ENCODE data around the gene DHPS.
A peak's percentile ranks its signal among the peaks of the same experiment; 100 is the strongest.
"Not testable (repeated sequence)": the region's sequence is repeated elsewhere in the genome, so short reads cannot be mapped to it uniquely, and the experiment has no call there.

The DHPS gene

DNA sequence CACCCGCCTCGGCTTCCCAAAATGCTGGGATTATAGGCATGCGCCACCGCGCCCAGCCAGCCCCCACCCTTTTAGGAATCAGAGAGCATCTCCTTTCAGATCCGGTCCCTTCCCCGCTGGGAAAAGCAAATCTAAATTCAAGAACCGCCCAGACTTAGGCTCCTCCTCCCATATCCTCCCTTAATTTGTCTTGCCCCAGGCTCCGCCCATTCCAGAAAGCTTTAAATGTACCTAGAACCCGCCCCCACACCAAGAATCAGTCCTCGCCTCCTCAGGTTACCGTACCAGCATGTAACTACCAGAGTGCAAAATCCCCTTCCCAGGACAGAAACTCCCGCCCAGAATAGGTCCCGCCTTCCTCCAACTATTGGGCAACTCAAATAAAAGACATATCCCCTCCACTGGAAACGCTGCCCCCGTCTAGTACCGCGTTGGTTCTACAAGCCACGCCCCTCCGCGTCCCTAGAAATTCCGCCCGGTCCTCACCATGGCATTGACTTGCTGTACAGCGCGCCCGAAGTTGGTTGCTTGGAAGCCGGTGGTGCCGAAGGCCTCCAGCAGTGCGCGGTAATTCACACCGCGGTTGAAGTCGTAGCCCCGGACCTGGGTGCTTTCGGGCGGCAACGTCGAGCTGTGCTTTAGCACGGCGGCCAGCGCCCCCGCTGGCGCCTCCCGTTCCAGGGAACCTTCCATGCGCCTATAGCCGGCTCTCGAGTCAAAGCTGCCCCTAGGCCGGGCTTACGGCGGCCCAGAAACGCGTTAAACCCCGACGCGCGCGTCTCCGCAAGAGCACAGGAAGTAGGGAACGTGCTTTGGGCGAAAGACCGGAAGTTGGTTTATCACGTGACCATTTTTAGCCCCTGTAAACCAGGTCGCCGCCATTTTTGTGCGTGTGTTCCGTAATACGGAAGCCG, at the start of gene DHPS:
Gene DHPS, minus strand, starts transcription at position 807 of the 914 bp plus-strand sequence. Its CDS starts 114 bp downstream, at position 693.
- H3K4me3 ChIP-seq (ENCODE audit: control insufficient read depth, low read depth, low read length): peak within 1 kb of the TSS; percentile 60
- no peak for TF ChIP-seq CTCF (IDR thresholded peaks at IDR 0.05; ENCODE audit: control insufficient read depth, insufficient read depth, low read depth, low read length, missing control alignments)
- peak; percentile 91 for DNase-seq (ENCODE audit: low read depth)

GRCh38 chr19:12731337-12731736, 49.7 kb upstream of the DHPS start:
- H3K4me3 ChIP-seq (ENCODE audit: control insufficient read depth, low read depth, low read length): no peak overlapping the region
- DNase-seq (ENCODE audit: low read depth): no peak
- no peak for TF ChIP-seq CTCF (IDR thresholded peaks at IDR 0.05; ENCODE audit: control insufficient read depth, insufficient read depth, low read depth, low read length, missing control alignments)

DNA sequence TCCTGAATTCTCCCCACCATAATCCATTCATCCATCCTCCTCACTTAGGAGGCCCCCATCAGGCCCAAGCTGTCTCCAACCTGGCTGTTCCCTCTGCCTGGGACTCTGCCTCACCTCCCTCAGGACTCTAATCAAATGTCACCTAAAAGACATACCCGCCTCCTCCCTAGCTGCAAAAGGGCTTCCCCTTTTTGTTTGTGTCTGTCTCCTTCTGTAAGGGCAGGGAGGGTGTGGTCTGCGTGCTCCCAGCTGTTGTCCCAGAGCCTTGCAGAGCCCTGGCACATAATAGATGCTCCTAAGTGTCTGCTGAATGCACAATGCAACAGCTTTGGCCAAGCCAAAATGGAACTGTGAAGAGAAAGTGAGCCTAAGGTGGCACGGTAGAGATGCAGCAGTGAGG, 48.4 kb upstream of the DHPS start:
- DNase-seq (ENCODE audit: low read depth): no peak
- no peak overlapping the region for H3K4me3 ChIP-seq (ENCODE audit: control insufficient read depth, low read depth, low read length)
- TF ChIP-seq CTCF (IDR thresholded peaks at IDR 0.05; ENCODE audit: control insufficient read depth, insufficient read depth, low read depth, low read length, missing control alignments): no peak

DNA sequence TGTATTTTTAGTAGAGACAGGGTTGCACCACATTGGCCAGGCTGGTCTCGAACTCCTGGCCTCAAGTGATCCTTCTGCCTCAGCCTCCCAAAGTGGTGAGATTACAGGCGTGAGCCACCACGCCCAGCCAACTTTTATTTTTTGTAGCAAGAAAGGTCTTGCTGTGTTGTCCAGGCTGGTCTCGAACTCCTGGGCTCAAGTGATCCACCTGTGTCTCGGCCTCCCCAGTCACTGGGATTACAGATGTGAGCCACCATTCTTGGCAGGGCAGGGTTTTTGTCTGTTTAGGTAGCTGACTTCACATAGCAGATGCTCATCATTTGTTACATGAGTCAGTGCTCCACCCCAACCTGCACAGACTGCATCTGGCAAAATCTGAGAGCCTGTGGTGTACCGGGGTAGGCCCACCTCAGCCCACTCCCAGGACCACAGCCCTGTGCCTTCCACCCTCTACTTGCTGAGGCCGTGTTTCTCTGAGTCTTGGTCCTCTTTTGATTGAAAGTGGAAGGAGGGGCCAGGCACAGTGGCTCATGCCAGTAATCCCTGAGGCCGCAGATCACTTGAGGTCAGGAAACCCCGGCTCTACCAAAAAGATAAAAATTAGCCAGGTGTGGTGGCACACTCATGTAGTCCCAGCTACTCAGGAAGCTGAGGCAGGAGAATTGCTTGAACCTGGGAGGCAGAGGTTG, 46.2 kb upstream of the DHPS start:
- TF ChIP-seq CTCF (IDR thresholded peaks at IDR 0.05; ENCODE audit: control insufficient read depth, insufficient read depth, low read depth, low read length, missing control alignments): no peak
- no peak overlapping the region for H3K4me3 ChIP-seq (ENCODE audit: control insufficient read depth, low read depth, low read length)
- DNase-seq (ENCODE audit: low read depth): no peak

GRCh38 chr19:12726988-12727316, 45.3 kb upstream of the DHPS start:
- no peak for TF ChIP-seq CTCF (IDR thresholded peaks at IDR 0.05; ENCODE audit: control insufficient read depth, insufficient read depth, low read depth, low read length, missing control alignments)
- no peak for DNase-seq (ENCODE audit: low read depth)
- H3K4me3 ChIP-seq (ENCODE audit: control insufficient read depth, low read depth, low read length): no peak overlapping the region

- H3K4me3 ChIP-seq (ENCODE audit: control insufficient read depth, low read depth, low read length); DNase-seq (ENCODE audit: low read depth): not testable (repeated sequence)
These were observed 43.9 kb upstream of the DHPS start for GRCh38 chr19:12725612-12726011.
